Karpas-422 (cell line): ENCODE results near the gene SAMD3. TPM values are rescaled to one million over a fixed set of nuclear protein-coding genes. Genes with fewer than 3 reads are reported as not detected.
"Not testable (repeated sequence)": the region's sequence is repeated elsewhere in the genome, so short reads cannot be mapped to it uniquely, and the experiment has no call there.

Experiments used
- DNase-seq: peaks from one replicate; pipeline ENCODE4 v3.0.0-alpha.2; 2015
- H2AFZ ChIP-seq: fragments of 200-600 bp; sonication (generic); 2 replicates; pipeline ENCODE4 v1.6.1; 2014; ENCODE audit warnings: antibody characterized with exemption, low read length, mixed read lengths
- H3K27ac ChIP-seq: fragments of 200-600 bp; sonication (generic); 2 replicates; pipeline ENCODE4 v1.5.1; 2014; ENCODE audit warnings: mild to moderate bottlenecking, low read length, moderate library complexity
- H3K27me3 ChIP-seq: fragments of 200-600 bp; sonication (generic); 2 replicates; pipeline ENCODE4 v1.6.1; 2014; ENCODE audit warnings: low read length, mixed read lengths
- H3K36me3 ChIP-seq: fragments of 200-600 bp; sonication (generic); 2 replicates; pipeline ENCODE4 v1.6.1; 2014; ENCODE audit warnings: low read length, mixed read lengths; ENCODE audit not compliant: insufficient read depth
- H3K4me1 ChIP-seq: fragments of 200-600 bp; sonication (generic); 2 replicates; pipeline ENCODE4 v1.6.1; 2014; ENCODE audit warnings: mild to moderate bottlenecking, low read length, mixed read lengths
- H3K4me2 ChIP-seq: fragments of 200-600 bp; sonication (generic); 2 replicates; pipeline ENCODE4 v1.6.1; 2014; ENCODE audit warnings: low read length, low read depth, mild to moderate bottlenecking; ENCODE audit not compliant: poor library complexity, severe bottlenecking
- H3K4me3 ChIP-seq: fragments of 200-600 bp; sonication (generic); 2 replicates; pipeline ENCODE4 v1.5.1; 2014; ENCODE audit warnings: mild to moderate bottlenecking, antibody characterized with exemption, low read length, mixed read lengths
- H3K79me2 ChIP-seq: fragments of 200-600 bp; sonication (generic); 2 replicates; pipeline ENCODE4 v1.6.1; 2014; ENCODE audit warnings: mild to moderate bottlenecking, low read length, mixed read lengths
- H3K9ac ChIP-seq: fragments of 200-600 bp; sonication (generic); 2 replicates; pipeline ENCODE4 v1.6.0; 2014; ENCODE audit warnings: low read length
- H3K9me2 ChIP-seq: fragments of 200-600 bp; sonication (generic), shearing (Covaris generic); replicated peaks from 2 replicates; pipeline ENCODE4 v1.6.0; 2014; ENCODE audit warnings: mild to moderate bottlenecking, low read length, moderate library complexity; ENCODE audit not compliant: insufficient read depth
- H3K9me3 ChIP-seq: fragments of 300-700, 200-600 bp; sonication (generic); 2 replicates; pipeline ENCODE4 v1.6.1; 2014; ENCODE audit warnings: low read length, mixed read lengths
- H4K20me1 ChIP-seq: fragments of 200-600 bp; sonication (generic); 2 replicates; pipeline ENCODE4 v1.6.1; 2014; ENCODE audit warnings: mild to moderate bottlenecking, antibody characterized with exemption, low read length, low read depth; ENCODE audit not compliant: insufficient read depth
- total RNA-seq: library from RNA; depleted of rRNA; stranded (reverse); fragments of >200 nt; shearing (Covaris generic); gene quantifications from 2 replicates; pipeline ENCODE4 v1.2.3, GENCODE V29; 2014; ENCODE audit warnings: low replicate concordance; rRNA removed

Gene SAMD3
- total RNA-seq, result not detected in 2 replicates

DNA sequence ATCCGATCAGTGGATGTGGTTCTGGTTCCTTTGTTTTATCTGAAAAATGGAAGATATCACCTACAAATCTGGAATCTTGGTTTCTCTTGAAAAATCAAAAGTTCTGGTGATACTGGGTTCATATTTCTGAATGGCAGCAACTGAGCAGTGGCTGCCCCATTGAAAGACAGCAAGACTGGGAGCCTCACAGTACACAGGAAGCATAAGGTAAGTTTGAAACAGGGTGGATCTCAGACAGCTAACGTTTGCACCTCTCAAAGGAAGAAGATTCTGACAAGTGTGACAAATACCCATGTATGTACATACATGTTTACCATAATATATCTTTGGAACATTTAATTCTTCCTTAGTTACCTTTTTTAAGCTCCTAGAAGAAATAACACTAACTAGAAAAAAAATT, at the start of gene SAMD3:
SAMD3 (minus strand) TSS at position 177 of the 400 bp plus-strand sequence. CDS start 7,678 bp downstream, outside the sequence.
- Histone ChIP-seq H3K27me3 (no peaks in the 10 kb centered on the region), H3K9ac (no peak within 1 kb of the TSS), H3K79me2 (no peaks in the 10 kb centered on the region), H3K9me2 (no peaks in the 10 kb centered on the region), H3K27ac (no peak within 1 kb of the TSS), H3K36me3 (no peaks in the 10 kb centered on the region), H3K4me2 (no peak within 1 kb of the TSS), H3K4me1 (no peaks in the 10 kb centered on the region), H2AFZ (no peak within 1 kb of the TSS), H3K4me3 (no peak within 1 kb of the TSS), H3K9me3 (no peaks in the 10 kb centered on the region), H4K20me1 (no peaks in the 10 kb centered on the region)
- DNase-seq, result no peak

DNA sequence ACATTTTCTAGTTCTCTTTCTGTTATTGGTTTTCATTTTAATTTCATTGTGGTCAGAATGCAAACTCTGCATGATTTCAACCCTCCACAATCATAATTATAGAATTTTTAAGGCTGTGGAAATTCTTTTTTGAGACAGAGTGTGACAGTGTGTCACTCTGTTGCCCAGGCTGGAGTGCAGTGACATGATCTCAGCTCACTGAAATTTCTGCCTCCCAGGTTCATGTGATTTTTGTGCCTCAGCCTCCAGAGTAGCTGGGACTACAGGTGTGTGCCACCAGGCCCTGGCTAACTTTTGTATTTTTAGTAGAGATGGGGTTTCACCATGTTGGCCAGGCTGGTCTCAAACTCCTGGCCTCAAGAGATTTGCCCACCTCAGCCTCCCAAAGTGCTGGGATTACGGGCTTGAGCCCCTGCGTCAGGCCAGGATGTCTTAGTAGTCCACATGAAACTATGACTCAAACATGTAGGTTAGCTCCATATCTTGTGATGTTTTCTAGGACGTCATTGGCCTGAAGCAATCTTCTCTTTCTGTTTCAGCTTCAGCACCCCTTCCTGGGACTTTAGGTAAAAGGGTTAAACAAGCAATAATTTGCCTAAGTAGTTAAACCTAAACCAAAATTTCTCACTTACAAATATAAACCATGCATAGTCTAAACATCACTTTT, 47.4 kb upstream of the SAMD3 start:
- Histone ChIP-seq H3K4me3 (no peak overlapping the region), H3K79me2 (no peaks in the 10 kb centered on the region), H3K27ac (no peak overlapping the region), H3K4me1 (no peaks in the 10 kb centered on the region), H3K9ac (no peak overlapping the region), H2AFZ (no peak overlapping the region), H3K9me2 (no peaks in the 10 kb centered on the region), H3K36me3 (no peaks in the 10 kb centered on the region), H4K20me1 (no peaks in the 10 kb centered on the region), H3K9me3 (peaks cover 9% of the 10 kb centered on the region; the same call in 1 of the 2 replicates), H3K27me3 (no peaks in the 10 kb centered on the region), H3K4me2 (no peak overlapping the region)
- no peak for DNase-seq

DNA sequence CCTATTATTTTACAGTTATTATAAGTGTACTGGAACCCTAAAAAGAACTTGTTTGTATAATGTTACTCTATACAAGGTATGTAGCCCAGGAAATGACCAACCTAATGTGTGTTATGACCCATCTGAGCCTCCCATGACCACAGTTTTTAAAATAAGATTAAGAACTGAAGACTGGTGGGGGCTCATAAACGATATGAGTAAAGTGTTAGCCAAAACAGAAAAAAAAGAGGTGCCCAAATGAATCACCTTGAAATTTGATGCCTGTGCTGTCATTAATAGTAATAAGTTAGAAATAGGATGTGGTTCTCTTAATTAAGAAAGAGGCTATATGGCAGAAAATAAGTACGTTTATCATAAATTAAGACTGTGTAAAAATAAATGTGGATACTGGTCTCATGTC, 42.8 kb upstream of the SAMD3 start:
- not testable (repeated sequence) for H4K20me1 ChIP-seq, H3K9me3 ChIP-seq, H3K4me2 ChIP-seq

GRCh38 chr6:130262008-130262407, 39.3 kb upstream of the SAMD3 start:
- H3K27ac ChIP-seq, result no peak overlapping the region
- H3K9ac ChIP-seq, result no peak overlapping the region
- H3K9me2 ChIP-seq, result no peaks in the 10 kb centered on the region
- no peaks in the 10 kb centered on the region for H4K20me1 ChIP-seq
- H3K4me2 ChIP-seq, result no peak overlapping the region
- no peaks in the 10 kb centered on the region for H3K79me2 ChIP-seq
- no peak for DNase-seq
- no peak overlapping the region for H3K4me3 ChIP-seq
- no peaks in the 10 kb centered on the region for H3K27me3 ChIP-seq
- H3K4me1 ChIP-seq, result no peaks in the 10 kb centered on the region
- no peaks in the 10 kb centered on the region for H3K9me3 ChIP-seq
- H3K36me3 ChIP-seq, result no peaks in the 10 kb centered on the region
- no peak overlapping the region for H2AFZ ChIP-seq

More for the DNA sequence above, 42.8 kb upstream of the SAMD3 start:
- H3K36me3 ChIP-seq, H3K4me3 ChIP-seq, H3K27me3 ChIP-seq, H3K27ac ChIP-seq, H3K79me2 ChIP-seq, H3K9ac ChIP-seq, H3K4me1 ChIP-seq, H2AFZ ChIP-seq, DNase-seq, H3K9me2 ChIP-seq: not testable (repeated sequence)

- H3K27me3 ChIP-seq, DNase-seq, H2AFZ ChIP-seq, H4K20me1 ChIP-seq, H3K79me2 ChIP-seq, H3K9ac ChIP-seq, H3K27ac ChIP-seq, H3K36me3 ChIP-seq, H3K9me3 ChIP-seq, H3K9me2 ChIP-seq, H3K4me3 ChIP-seq, H3K4me1 ChIP-seq, H3K4me2 ChIP-seq: not testable (repeated sequence)
Observed at GRCh38 chr6:130261558-130261957, 38.8 kb upstream of the SAMD3 start.

DNA sequence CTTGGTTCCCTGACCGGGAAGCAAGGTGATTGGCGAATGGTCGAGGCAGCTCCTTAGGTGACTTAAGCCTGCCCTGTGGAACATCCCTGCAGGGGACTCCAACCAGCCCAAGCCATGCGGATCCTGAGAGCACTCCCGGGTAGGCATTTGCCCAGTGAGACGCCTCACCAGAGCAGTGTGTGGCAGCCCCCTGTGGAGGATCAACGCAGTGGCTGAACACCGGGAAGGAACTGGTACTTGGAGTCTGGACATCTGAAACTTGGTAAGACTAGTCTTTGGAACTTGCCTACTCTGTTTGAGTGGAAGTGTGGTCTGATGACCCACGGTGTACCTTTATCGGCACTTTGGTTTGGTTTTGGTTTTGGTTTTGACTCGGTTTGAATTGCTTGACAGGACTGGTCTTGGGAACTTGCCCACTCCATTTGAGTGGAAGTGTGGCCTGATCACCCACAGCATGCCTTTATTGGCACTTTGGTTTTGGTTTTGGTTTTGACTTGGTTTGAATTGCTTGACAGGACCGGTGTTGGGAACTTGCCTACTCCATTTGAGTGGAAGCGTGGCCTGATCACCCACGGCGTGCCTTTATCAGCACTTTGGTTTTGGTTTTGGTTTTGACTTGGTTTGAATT, 38.0 kb upstream of the SAMD3 start:
- not testable (repeated sequence) for H3K4me2 ChIP-seq, H3K9me3 ChIP-seq, H3K4me3 ChIP-seq, H3K36me3 ChIP-seq, H3K4me1 ChIP-seq, H3K27ac ChIP-seq, H3K79me2 ChIP-seq, H4K20me1 ChIP-seq, H3K9ac ChIP-seq, H3K27me3 ChIP-seq, DNase-seq, H3K9me2 ChIP-seq
- H2AFZ ChIP-seq, result 0 out of 2 replicates have a peak overlapping the region, but pooled peaks have one; percentile 21

- not testable (repeated sequence) for DNase-seq, H2AFZ ChIP-seq, H3K4me2 ChIP-seq, H3K9ac ChIP-seq, H4K20me1 ChIP-seq, H3K36me3 ChIP-seq, H3K27ac ChIP-seq, H3K79me2 ChIP-seq, H3K27me3 ChIP-seq, H3K9me3 ChIP-seq, H3K9me2 ChIP-seq, H3K4me3 ChIP-seq, H3K4me1 ChIP-seq
Observed at GRCh38 chr6:130260050-130260462, 37.3 kb upstream of the SAMD3 start.

DNA sequence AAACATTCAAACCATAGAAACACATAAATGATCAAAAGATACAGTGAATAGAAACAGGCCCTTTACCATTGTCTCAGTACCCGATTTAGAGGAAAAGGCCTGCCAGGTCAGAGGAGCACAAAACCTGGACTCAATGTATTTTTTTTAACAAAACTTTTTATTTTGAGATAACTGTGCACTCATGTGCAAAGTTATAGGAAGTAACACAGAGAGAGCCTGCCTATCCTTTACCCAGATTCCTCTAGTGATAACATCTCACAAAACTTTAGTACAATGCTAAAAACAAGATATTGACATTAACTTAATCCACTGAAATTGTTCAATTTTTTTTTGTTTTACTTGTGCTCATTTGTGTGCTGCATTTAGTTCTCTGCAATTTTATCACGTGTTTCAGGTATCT, 36.8 kb upstream of the SAMD3 start:
- H3K4me1 ChIP-seq, result no peaks in the 10 kb centered on the region
- H3K9me3 ChIP-seq, result no peaks in the 10 kb centered on the region
- no peak overlapping the region for H3K4me2 ChIP-seq
- no peaks in the 10 kb centered on the region for H3K36me3 ChIP-seq
- H3K9me2 ChIP-seq, result no peaks in the 10 kb centered on the region
- H3K79me2 ChIP-seq, result no peaks in the 10 kb centered on the region
- no peak for DNase-seq
- no peak overlapping the region for H3K4me3 ChIP-seq
- H3K27ac ChIP-seq, result no peak overlapping the region
- no peaks in the 10 kb centered on the region for H4K20me1 ChIP-seq
- H2AFZ ChIP-seq, result no peak overlapping the region
- no peaks in the 10 kb centered on the region for H3K27me3 ChIP-seq
- no peak overlapping the region for H3K9ac ChIP-seq
